HG02571 (cell line): ENCODE results near the gene DENND1A.

Experiments used
- ATAC-seq: cut with Tn5 transposase; IDR thresholded peaks from one replicate; pipeline ENCODE4 v1.9.1; 2021; ENCODE audit warnings: mild to moderate bottlenecking, moderate library complexity; ENCODE audit not compliant: unreplicated experiment

DENND1A gene

GRCh38 chr9:123353984-123354591 lies 575.8 kb downstream of the DENND1A start:
- no peak for ATAC-seq

- ATAC-seq = no peak
Measured at GRCh38 chr9:123353041-123353440, 576.9 kb downstream of the DENND1A start.

DNA sequence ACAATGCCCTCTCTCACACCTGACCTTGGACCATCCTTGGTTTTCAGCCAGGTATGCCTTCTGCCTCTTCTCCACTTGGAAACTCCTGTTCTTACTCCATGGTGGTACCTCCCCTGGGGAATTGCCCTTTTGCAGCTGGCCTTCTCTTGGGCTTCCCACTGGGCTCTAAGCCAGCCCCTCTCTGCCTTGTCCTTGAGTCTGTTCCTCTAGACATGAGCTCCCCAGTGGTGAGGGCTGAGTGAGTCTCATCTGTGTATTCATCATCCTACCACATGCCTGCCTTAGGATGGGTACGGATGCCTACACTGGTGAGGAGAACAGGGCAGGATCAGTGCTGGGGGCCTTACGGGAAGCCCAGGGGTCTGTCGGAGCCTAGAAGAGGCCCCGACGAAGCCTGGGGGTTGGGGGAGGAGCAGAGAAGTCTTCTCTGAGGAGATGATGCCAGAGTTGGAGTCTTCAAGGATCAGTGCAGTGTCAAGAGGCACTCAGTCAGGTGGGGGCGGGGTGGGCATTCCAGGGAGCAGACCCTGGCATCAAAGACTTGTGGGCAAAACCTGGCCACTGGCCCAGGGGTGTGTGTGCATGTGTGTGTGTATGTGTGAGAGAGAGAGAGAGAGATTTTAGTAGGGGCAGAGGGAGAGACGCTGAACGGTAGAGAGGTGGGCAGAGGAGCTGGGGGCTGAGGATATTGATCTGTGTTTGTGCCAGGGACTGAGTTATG lies 579.2 kb downstream of the DENND1A start:
- ATAC-seq = no peak

DNA sequence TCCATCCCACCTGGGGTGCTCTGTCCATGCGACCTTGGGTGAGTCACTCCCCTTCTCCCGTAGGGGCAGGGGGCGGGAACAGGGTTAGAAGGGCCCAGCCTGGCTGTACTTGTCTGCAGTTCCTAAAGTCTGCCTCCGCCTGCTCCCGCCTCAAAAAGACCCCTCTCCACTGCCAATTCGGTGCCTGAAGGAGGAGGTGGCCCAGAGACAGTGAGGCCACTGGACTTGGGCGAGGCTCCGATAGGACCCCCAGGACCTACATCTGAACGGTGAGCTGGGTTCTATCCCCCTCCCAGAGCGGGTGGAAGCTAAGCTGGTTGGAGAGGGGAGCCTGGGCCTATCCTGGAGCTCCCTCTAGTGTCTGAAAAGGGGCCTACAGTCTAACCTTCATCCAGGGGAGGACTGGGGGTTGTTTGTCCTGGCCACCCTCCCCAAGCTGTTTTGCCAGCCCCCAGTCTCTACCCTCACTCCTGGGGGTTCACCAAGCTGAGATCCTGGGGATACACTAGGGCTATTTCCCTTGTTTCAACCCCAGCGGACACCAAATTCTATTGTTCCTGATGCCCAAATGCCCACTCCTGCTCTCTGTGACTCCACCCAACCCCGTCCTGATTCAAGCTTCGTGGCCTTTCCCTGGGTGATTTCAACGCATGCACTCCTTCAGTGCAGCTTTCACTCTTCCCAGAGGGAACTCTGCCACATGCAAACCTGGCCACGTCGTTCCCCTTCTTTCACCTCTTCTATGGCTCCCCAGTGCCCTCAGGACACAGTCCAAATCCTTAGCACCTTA lies 580.0 kb downstream of the DENND1A start:
- ATAC-seq = no peak

GRCh38 chr9:123349033-123349432 lies 580.9 kb downstream of the DENND1A start:
- ATAC-seq = no peak

- no peak for ATAC-seq
Measured at GRCh38 chr9:123348317-123348992, 581.5 kb downstream of the DENND1A start.

DNA sequence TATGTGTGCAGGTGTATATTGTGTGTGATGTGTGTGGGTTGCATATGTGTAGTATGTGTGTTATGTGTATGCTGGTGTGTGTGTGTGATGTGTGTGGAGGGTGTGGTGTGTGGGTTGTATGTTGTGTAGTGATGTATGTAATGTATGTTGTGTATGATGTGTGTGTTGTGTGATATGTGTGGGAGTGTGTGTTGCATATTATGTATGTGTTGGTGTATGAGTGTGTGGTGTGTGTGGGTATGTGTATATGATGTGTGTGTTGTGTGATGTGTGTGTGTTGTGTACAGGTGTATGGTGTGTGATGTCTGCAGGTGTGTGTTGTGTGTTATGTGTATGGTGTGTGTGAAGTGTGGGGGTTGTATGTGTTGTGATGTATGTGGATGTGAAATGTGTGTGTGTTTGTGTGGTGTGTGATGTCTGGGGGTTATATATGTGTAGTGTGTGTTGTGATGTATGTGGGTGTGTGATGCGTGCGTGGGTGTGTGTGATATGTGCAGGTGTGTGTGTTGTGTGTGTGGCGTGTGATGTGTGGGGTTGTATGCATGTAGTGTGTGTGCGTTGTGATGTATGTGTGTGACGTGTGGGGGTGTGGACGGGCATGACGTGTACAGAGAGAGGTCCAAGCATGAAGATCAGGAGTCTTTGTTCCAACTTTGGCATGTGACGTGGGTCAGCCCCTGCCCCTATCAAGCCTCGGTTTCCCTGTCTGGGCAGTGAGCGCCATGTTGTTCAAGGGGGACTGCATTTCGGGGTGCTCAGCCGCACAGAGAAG lies 582.5 kb downstream of the DENND1A start:
- ATAC-seq = no peak

DNA sequence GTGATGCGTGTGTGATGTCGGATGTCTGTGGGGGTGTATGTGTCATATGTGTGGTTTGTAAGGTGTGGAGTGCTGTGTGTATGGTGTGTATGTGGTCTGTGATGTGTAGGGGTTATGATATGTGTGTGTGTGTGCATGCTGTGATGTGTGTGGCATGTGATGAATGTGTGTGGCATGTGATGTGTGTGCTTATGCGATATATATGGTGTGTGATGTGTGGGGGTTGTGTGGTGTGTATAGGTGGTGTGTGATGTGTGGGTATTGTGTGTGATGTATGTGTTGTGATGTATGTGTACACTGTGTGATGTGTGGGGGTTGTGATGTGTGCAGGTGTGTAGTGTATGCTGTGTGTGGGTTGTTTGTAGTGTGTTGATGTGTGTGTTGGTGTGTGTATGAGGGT lies 583.1 kb downstream of the DENND1A start:
- ATAC-seq = no peak

DNA sequence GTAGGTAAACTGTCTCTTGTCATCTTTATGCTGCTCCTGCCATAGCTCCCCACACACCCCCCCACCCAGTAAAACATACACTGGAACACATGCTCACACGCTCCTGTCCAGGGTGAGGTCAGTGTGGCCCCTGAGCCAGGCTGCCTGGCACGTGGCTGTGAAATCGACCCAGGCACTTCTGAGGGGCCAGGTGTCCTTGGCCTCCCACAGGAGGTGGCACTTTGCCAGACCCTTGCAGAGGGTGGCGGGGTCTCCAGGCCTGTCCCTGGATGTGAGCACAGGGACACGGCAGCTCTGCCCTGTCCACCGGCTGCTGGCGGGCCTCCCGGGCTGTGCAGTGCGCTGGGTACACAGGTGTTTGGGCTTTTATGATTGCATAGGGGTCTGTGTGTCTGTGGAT lies 583.9 kb downstream of the DENND1A start:
- no peak for ATAC-seq

DNA sequence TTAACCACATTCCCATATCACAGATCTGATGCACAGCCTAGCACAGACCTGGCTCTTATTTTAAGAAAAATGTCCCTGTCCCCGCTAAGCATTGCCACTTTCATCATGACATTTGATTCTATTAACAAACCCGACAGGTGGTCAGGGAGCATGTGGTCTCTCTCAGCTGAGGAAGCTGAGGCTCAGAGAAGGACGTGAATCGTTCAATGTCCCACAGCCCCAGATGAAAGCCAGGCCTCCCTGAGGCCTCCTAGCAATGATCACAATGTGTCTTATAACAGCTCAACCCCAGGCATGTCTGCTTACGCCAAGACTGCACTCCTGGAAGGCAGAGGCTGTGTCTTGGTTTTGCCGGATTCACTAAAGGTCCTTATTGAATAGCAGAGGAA lies 584.4 kb downstream of the DENND1A start:
- ATAC-seq = no peak

GRCh38 chr9:123344192-123344949 lies 585.6 kb downstream of the DENND1A start:
- ATAC-seq = no peak

DNA sequence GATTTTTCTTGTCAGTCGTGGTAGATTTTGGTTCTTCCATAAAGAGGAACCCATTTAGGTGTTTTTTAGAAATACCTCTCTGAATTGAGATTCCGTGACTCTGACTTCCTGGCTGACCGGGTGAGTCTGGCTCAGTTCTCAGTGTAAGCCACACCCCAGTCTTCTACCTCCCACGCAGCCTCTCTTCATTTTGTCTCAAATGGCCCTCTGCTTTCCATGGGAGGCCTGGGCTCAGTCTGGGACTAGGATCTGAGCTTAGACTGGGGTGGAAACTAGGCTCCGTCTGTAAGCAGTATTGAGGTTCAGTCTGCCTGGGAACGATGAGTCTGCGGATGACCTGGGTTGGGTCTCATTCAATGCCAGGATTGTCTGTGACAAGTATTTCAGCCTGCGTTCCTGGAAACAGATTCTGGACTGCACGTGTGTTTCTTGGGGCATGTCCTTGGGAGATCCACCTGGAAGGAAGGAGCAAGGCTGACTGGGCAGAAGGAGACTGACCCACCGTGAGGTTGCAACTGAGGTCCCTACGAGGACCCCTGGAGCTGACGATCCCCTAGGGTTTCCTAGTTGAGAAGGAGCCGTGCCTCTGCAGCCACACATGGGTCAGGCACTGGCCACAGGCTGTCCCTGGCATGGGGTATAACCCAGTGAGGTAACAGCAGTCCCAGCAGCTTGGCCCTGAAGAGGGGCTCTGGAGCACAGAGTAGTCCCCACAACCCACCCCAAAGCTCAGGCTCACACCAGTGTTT lies 586.3 kb downstream of the DENND1A start:
- ATAC-seq = peak; percentile 26

- no peak for ATAC-seq
Measured at GRCh38 chr9:123342247-123342646, 587.7 kb downstream of the DENND1A start.

DNA sequence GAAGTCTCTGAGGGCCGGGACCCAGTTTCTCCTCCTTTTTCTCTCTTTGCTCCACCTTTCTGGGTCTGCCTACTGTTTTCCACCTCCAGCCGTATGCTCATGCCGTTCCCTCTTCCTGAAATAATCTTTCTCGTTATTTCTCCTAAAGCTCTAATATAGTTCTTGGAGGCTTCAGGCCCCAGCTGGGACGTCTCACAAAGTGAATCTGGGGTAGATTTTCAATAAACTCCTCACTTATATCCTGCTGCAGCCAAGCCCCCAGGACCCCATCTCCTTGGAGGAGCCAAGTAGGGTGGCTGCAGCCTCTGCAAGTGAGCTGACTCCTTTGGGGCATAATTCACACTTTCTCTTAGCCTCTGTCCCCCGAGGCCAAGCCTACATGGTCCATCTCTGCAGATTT lies 588.1 kb downstream of the DENND1A start:
- ATAC-seq = no peak

- peak; percentile 36 for ATAC-seq
Measured at GRCh38 chr9:123339666-123340510, 590.0 kb downstream of the DENND1A start.

DNA sequence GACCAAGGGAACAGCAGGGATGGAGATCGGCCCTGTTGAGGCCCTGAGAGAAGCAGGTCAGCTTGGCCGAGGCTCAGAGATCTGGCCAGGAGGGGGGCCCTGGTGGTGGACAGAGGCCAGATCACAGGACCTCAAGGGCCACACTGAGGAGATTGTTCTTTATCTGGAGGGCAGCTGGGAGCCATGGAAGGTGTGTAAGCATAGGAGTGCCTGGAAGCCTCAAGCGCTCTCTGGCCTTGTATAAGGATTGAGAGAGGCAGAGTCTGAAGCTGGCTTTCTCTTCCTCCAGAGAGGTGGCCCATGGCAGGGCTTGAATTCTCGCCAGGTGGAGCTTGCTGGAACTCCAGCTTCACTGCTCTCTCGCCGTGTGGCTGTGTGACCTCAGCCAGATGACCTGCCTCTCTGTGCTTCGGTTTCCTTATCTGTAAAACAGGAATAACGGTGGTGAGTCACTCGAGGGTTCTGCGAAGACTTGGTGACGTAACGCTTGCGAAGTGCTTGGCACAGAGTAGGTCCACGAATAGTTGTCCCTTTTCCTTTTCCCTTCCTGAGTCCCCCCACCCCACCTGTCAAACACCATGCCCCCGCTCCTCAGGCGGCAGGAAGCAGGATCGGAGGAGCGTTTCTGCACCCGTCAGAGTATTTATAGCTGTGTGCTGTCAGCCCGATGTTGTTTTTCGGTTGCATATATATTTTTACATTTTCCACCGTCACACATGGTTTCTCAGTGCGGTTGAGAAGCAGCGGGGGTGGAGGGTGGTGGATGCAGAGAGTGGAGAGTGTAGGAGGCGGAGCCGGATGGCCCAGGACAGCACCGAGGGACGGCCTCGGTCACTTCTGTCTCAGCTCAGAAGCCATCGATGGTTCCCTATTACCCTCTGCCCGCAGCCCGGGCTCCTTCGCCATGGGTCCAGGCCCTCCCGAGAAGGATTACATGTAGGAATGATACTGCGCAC lies 590.9 kb downstream of the DENND1A start:
- ATAC-seq = peak; percentile 69

DNA sequence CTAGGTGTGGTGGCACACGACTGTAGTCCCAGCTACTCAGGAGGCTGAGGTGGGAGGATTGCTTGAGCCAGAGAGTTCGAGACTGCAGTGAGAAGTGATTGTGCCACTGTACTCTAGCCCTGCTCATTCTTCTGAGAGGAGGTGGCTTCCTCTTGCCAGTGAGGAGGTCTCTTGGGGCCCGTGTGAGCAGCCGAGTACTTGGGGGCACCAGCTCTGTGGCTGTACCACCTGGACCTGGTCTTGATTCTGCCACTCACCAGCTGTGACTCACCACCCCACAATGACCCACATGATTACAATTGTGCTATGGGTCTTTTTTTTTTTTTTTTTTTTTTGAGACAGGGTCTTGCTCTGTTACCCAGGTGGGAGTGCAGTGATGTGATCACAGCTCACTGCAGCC lies 592.0 kb downstream of the DENND1A start:
- ATAC-seq = no peak
